IMR-90 (cell line): ENCODE data around the gene LRP1B. TPM values are rescaled to one million over a fixed set of nuclear protein-coding genes. Genes with fewer than 3 reads are reported as not detected.

Experiments used
- ATAC-seq: fragments of 200-7000 bp; cut with Tn5 transposase; 2 replicates; pipeline ENCODE4 v1.9.1; 2020; ENCODE audit warnings: low read depth, mild to moderate bottlenecking, moderate library complexity
- BruUV-seq: library from RNA; stranded (reverse); fragments of 400-500 nt; replicated peaks from 2 replicates; lab custom pipeline; 2021; lab: Mats Ljungman, UMichigan
- CTCF ChIA-PET: fragments of 300-600 bp; formaldehyde crosslinking; extraction: SDS; loops from one replicate; lab custom pipeline; 2021; ENCODE audit warnings: antibody characterized with exemption; lab: Yijun Ruan, JAX
- POLR2A ChIA-PET: fragments of 300-600 bp; sonication (Branson Sonifier 250); formaldehyde crosslinking; loops from one replicate; lab custom pipeline; 2022; ENCODE audit warnings: antibody characterized with exemption; ENCODE audit not compliant: unreplicated experiment; lab: Charles Lee
- DNase-seq: peaks from one replicate; pipeline ENCODE4 v3.0.0; 2013
- H2AFZ ChIP-seq: replicated peaks from 2 replicates; pipeline ENCODE3; 2013; ENCODE audit warnings: low read length, mild to moderate bottlenecking; ENCODE audit not compliant: poor library complexity
- H2AK5ac ChIP-seq: 2 replicates; pipeline ENCODE4 v1.6.1; 2013; ENCODE audit warnings: low read depth, low read length, inconsistent platforms
- H2AK9ac ChIP-seq: replicated peaks from 2 replicates; pipeline ENCODE3; 2013; ENCODE audit warnings: mild to moderate bottlenecking, low read depth, low read length, moderate library complexity; ENCODE audit not compliant: poor library complexity
- H2BK120ac ChIP-seq: 2 replicates; pipeline ENCODE4 v1.6.1; 2013; ENCODE audit warnings: low read depth, low read length, inconsistent platforms
- H2BK15ac ChIP-seq: 3 replicates; pipeline ENCODE4 v1.6.1; 2013; ENCODE audit warnings: low read depth, low read length, inconsistent platforms
- H2BK20ac ChIP-seq: 2 replicates; pipeline ENCODE4 v1.6.1; 2013; ENCODE audit warnings: low read depth, mild to moderate bottlenecking, inconsistent platforms, low read length, moderate library complexity
- H2BK5ac ChIP-seq: 2 replicates; pipeline ENCODE4 v1.6.1; 2013; ENCODE audit warnings: mild to moderate bottlenecking, low read depth, low read length, inconsistent platforms; ENCODE audit not compliant: poor library complexity, severe bottlenecking
- H3K14ac ChIP-seq: replicated peaks from 2 replicates; pipeline ENCODE4 v1.6.1; 2013; ENCODE audit warnings: low read depth, low read length, inconsistent platforms
- H3K18ac ChIP-seq: 2 replicates; pipeline ENCODE4 v1.6.1; 2013; ENCODE audit warnings: low read depth, low read length, control low read depth
- H3K23ac ChIP-seq: 2 replicates; pipeline ENCODE4 v1.6.1; 2013; ENCODE audit warnings: low read depth, low read length, inconsistent platforms
- H3K27ac ChIP-seq: 2 replicates; pipeline ENCODE4 v1.5.1; 2013; ENCODE audit warnings: mild to moderate bottlenecking, control low read depth, low read length; ENCODE audit not compliant: insufficient read depth
- H3K27me3 ChIP-seq: 2 replicates; pipeline ENCODE4 v1.6.1; 2013; ENCODE audit warnings: low read length; ENCODE audit not compliant: control insufficient read depth, insufficient read depth
- H3K36me3 ChIP-seq: 2 replicates; pipeline ENCODE4 v1.6.1; 2013; ENCODE audit warnings: low read length, mixed read lengths; ENCODE audit not compliant: control insufficient read depth, insufficient read depth
- H3K4ac ChIP-seq: 2 replicates; pipeline ENCODE4 v1.6.1; 2013; ENCODE audit warnings: low read depth, low read length, inconsistent platforms
- H3K4me1 ChIP-seq: 2 replicates; pipeline ENCODE4 v1.6.1; 2013; ENCODE audit warnings: low read length, mixed read lengths; ENCODE audit not compliant: control insufficient read depth, insufficient read depth
- H3K4me2 ChIP-seq: 2 replicates; pipeline ENCODE4 v1.6.1; 2013; ENCODE audit warnings: low read depth, mild to moderate bottlenecking, control low read depth, low read length, moderate library complexity
- H3K4me3 ChIP-seq: 2 replicates; pipeline ENCODE4 v1.5.1; 2013; ENCODE audit warnings: low read depth, mild to moderate bottlenecking, control low read depth, low read length, moderate library complexity; ENCODE audit not compliant: insufficient read depth
- H3K56ac ChIP-seq: 2 replicates; pipeline ENCODE4 v1.6.1; 2013; ENCODE audit warnings: low read length, inconsistent platforms; ENCODE audit not compliant: insufficient read depth; ENCODE audit errors: extremely low read depth
- H3K79me1 ChIP-seq, 2 experiments: 2 replicates each; pipeline ENCODE4 v1.6.1; 2013; ENCODE audit warnings: low read length in 2 of 2, inconsistent platforms in 1 of 2, low read depth in 1 of 2
- H3K9ac ChIP-seq: 2 replicates; pipeline ENCODE4 v1.6.1; 2013; ENCODE audit warnings: low read depth, low read length, control low read depth
- H3K9me1 ChIP-seq: 2 replicates; pipeline ENCODE4 v1.6.1; 2013; ENCODE audit warnings: low read length, inconsistent platforms; ENCODE audit not compliant: insufficient read depth
- H3K9me3 ChIP-seq: 2 replicates; pipeline ENCODE4 v1.6.1; 2013; ENCODE audit warnings: low read length; ENCODE audit not compliant: control insufficient read depth, insufficient read depth
- H4K20me1 ChIP-seq: 2 replicates; pipeline ENCODE4 v1.6.1; 2013; ENCODE audit warnings: low read length, inconsistent platforms; ENCODE audit not compliant: insufficient read depth
- H4K5ac ChIP-seq: 2 replicates; pipeline ENCODE4 v1.6.1; 2013; ENCODE audit warnings: mild to moderate bottlenecking, low read depth, low read length, control low read depth
- H4K8ac ChIP-seq, 2 experiments: 2 replicates each; pipeline ENCODE4 v1.6.1; 2013; ENCODE audit warnings: low read depth in 2 of 2, low read length in 2 of 2, control low read depth in 1 of 2, inconsistent platforms in 1 of 2
- H4K91ac ChIP-seq: 2 replicates; pipeline ENCODE4 v1.6.1; 2013; ENCODE audit warnings: low read depth, low read length, inconsistent platforms; ENCODE audit not compliant: insufficient read depth
- MAFK ChIP-seq: IDR thresholded peaks from 2 replicates; pipeline ENCODE4 v1.6.1; 2012; ENCODE audit warnings: low read depth, low read length, improper control_type of control experiment
- MAZ ChIP-seq: IDR thresholded peaks from 2 replicates; pipeline ENCODE4 v1.6.1; 2012; ENCODE audit warnings: low read depth, mild to moderate bottlenecking, low read length, improper control_type of control experiment, moderate library complexity, borderline replicate concordance
- MXI1 ChIP-seq: IDR thresholded peaks from 2 replicates; pipeline ENCODE4 v1.6.1; 2012; ENCODE audit warnings: low read depth, mild to moderate bottlenecking, low read length, moderate library complexity, borderline replicate concordance
- NFE2L2 ChIP-seq: fragments of 150-350 bp; IDR thresholded peaks from 2 replicates; pipeline ENCODE4 v1.6.1; 2016; ENCODE audit warnings: low read depth, mild to moderate bottlenecking, low read length
- POLR2A ChIP-seq: IDR thresholded peaks from 2 replicates; pipeline ENCODE4 v1.6.1; 2012; ENCODE audit warnings: mild to moderate bottlenecking, low read depth, low read length
- RAD21 ChIP-seq: IDR thresholded peaks from 2 replicates; pipeline ENCODE4 v1.6.1; 2012; ENCODE audit warnings: low read length, improper control_type of control experiment
- WGBS, 2 experiments: methylation state at CpG; one replicate each; pipeline versions ENCODE4 v1.1.5 to v1.1.7; 2013; ENCODE audit warnings: missing lambda C conversion rate in 2 of 2; ENCODE audit not compliant: insufficient read length in 1 of 2; ENCODE audit errors: extremely low coverage in 2 of 2; 5-methylcytosine and 5-hydroxymethylcytosine counted together
- dilution Hi-C: fragments of 300-500 bp; cut with HindIII; formaldehyde crosslinking; loops from one replicate; pipeline ENCODE4 v1.14.3; 2018; ENCODE audit warnings: low sequenced_read_pairs; ENCODE audit not compliant: unreplicated experiment
- in situ Hi-C: fragments of 300-500 bp; cut with MboI; formaldehyde crosslinking; loops from 3 replicates; pipeline ENCODE4 v1.14.3; 2019; ENCODE audit warnings: low sequenced_read_pairs, inconsistent platforms, mixed read lengths
- intact Hi-C: fragments of 100-400 bp; cut with micrococcal nuclease; formaldehyde crosslinking; loops from 2 replicates; pipeline ENCODE4 v1.10.0; 2022
- polyA plus RNA-seq, 3 experiments: library from polyadenylated mRNA; depleted of rRNA; stranded (reverse); fragments of >200 nt; gene quantifications; 2 replicates each; pipeline ENCODE4 v1.2.3, GENCODE V29; 2012; ENCODE audit warnings: low replicate concordance in 1 of 3
- total RNA-seq: library from RNA; depleted of rRNA; stranded (reverse); fragments of >200 nt; gene quantifications from 2 replicates; pipeline ENCODE4 v1.2.3, GENCODE V29; 2012
- TF ChIP-seq, protein P1 (sequence below): fragments of 150-350 bp; IDR thresholded peaks from 2 replicates; pipeline ENCODE4 v1.6.1; 2016; ENCODE audit warnings: low read depth, mild to moderate bottlenecking, low read length, moderate library complexity, borderline replicate concordance

LRP1B gene
- total and polyA plus RNA-seq, 2 of the 4 experiments (the other 2 are of a cell fraction), result under 0.01 to 0.02 TPM

DNA sequence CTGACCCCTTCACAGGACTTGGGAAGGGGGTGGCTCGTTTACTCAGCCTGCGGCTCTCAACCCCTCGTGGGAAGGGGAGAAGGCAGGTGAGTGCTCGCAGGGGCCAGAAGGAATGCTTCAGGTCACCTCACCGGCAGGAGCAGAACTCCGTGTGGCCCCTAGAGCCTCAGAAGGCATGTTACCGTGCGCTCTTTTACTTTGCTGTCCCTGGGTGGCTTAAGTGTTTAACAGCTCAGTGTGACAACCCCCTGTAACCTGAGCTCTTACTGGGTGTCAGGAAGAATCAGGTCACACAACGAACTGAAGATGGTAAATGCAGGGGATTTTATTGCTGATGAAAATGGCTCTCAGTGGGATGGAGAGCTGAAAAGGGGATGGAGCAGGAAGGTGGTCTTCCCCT is 1235.4 kb downstream of the LRP1B start:
- Histone ChIP-seq H3K36me3 (no peaks in the 10 kb centered on the region), H4K20me1 (no peaks in the 10 kb centered on the region), H3K27me3 (no peaks in the 10 kb centered on the region), H4K8ac (no peak overlapping the region; a peak in 2 of 4 replicates), H3K4me2 (no peak overlapping the region), H3K27ac (no peak overlapping the region), H3K4ac (peak overlapping the region; percentile 73), H3K56ac (no peak overlapping the region), H2BK15ac (peak overlapping the region; percentile 78; the same call in 2 of the 3 replicates), H3K18ac (peak overlapping the region; percentile 27; the same call in 1 of the 2 replicates), H3K14ac (no peak overlapping the region; the same call in 1 of the 2 replicates), H2AK5ac (peak overlapping the region; percentile 58), H3K9ac (no peak overlapping the region), H2BK20ac (peak overlapping the region; percentile 76), H2AFZ (no peak overlapping the region), H3K79me1 (no peaks in the 10 kb centered on the region), H3K9me3 (no peaks in the 10 kb centered on the region), H3K4me1 (peaks cover 8% of the 10 kb centered on the region), H4K5ac (peak overlapping the region; percentile 81; the same call in 1 of the 2 replicates), H4K91ac (peak overlapping the region; percentile 44), H2AK9ac (no peak overlapping the region), H2BK5ac (peak overlapping the region; percentile 17), H3K23ac (no peak overlapping the region), H2BK120ac (peak overlapping the region; percentile 76), H3K9me1 (0 out of 2 replicates have a peak, but pooled peaks cover 4% of the 10 kb centered on the region), H3K4me3 (no peak overlapping the region)
- TF ChIP-seq NFE2L2, result no peak
- TF ChIP-seq MXI1, result no peak
- no peak for TF ChIP-seq POLR2A
- TF ChIP-seq, protein P1, sequence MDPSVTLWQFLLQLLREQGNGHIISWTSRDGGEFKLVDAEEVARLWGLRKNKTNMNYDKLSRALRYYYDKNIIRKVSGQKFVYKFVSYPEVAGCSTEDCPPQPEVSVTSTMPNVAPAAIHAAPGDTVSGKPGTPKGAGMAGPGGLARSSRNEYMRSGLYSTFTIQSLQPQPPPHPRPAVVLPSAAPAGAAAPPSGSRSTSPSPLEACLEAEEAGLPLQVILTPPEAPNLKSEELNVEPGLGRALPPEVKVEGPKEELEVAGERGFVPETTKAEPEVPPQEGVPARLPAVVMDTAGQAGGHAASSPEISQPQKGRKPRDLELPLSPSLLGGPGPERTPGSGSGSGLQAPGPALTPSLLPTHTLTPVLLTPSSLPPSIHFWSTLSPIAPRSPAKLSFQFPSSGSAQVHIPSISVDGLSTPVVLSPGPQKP, result no peak
- no peak for TF ChIP-seq MAFK
- TF ChIP-seq RAD21, result no peak
- no peak for TF ChIP-seq MAZ
- POLR2A ChIA-PET, result no interaction called here
- dilution Hi-C loops, result no loop called here
- intact Hi-C loops, result loop anchor here (10.0 kb wide), 1 partner anchor 499 kb away; no protein-coding TSS in a partner anchor
- ATAC-seq (no peak), DNase-seq (no peak)
- BruUV-seq, result no TSS peak
- WGBS, 2 experiments, result 87% methylated on average over 5 of the region's 9 CpGs; no CpG with 5 or more reads in 1 of the 2 experiments
- in situ Hi-C loops, result no loop called here
- CTCF ChIA-PET, result no interaction called here
